Measurements from ENCODE around the gene TSPAN4. TPM values are rescaled to one million over a fixed set of nuclear protein-coding genes. Genes with fewer than 3 reads are reported as not detected.

The TSPAN4 gene
- total and polyA plus RNA-seq, 2 of the 13 experiments (the other 11 are each of a cell fraction or from before 2014, with no cell fraction given) = 31.7 to 68.3 TPM

DNA sequence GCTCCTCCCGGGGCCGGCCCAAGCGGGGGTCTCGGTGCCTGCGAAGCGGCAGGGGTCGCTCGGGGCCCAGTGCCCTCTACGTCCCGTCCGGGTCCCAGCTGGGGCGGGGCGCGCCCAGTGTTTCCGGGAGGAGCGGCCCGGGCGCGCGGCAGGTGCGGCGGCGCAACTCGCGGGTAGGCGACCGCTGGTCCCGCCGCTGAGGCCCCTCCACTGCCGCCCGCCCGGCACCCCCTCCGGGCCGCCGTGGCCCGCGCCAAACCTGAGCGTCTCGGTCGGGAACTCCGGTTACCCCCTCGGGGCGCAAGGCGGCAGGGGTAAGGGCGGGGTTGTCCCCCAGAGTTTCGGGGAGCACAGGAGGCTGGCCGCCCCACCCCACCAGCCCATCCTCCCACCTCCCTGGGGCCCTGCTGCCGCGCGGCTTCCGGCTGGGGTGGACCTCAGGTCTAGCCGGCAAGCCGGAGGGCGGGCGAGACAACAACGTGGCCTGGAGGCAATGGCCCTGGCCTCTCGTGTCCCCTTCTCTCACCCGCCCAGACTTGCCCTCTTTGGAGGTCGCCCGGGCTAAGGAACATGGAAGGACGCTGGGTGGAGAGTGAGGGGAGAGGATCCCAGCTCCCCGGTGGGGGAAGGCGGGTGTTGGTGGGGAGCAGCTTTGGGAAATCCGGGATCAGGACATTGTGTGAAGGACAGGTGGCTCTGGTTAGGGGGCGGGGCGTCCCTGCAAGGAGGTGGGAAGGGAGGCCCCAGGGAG, 15.3 kb upstream of the TSPAN4 start (continued):
- no peak for TF ChIP-seq KDM4B (CRISPR knock-in tag; IDR thresholded peaks at IDR 0.05)
- TF ChIP-seq MXI1 (IDR thresholded peaks at IDR 0.05; ENCODE audit: borderline replicate concordance, low read depth, low read length) = peak; percentile 57; the same call in 1 of the 3 replicates
- TF ChIP-seq CHCHD3 (CRISPR knock-in tag; IDR thresholded peaks at IDR 0.05) = no peak
- TF ChIP-seq, protein P1, sequence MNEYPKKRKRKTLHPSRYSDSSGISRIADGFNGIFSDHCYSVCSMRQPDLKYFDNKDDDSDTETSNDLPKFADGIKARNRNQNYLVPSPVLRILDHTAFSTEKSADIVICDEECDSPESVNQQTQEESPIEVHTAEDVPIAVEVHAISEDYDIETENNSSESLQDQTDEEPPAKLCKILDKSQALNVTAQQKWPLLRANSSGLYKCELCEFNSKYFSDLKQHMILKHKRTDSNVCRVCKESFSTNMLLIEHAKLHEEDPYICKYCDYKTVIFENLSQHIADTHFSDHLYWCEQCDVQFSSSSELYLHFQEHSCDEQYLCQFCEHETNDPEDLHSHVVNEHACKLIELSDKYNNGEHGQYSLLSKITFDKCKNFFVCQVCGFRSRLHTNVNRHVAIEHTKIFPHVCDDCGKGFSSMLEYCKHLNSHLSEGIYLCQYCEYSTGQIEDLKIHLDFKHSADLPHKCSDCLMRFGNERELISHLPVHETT (CRISPR knock-in tag; conservative IDR thresholded peaks at IDR 0.05) = peak; percentile 54; the same call in 1 of the 2 replicates
- no peak for TF ChIP-seq TCF12 (IDR thresholded peaks at IDR 0.05)
- peak; percentile 80; the same call in 1 of the 2 replicates for TF ChIP-seq TCF12 (CRISPR knock-in tag; IDR thresholded peaks at IDR 0.05)
- TF ChIP-seq ZNF644 (CRISPR knock-in tag; IDR thresholded peaks at IDR 0.05; ENCODE audit: low read depth) = no peak
- no peak for TF ChIP-seq ZNF3 (CRISPR knock-in tag; IDR thresholded peaks at IDR 0.05)
- TF ChIP-seq FOXA3 (CRISPR knock-in tag; IDR thresholded peaks at IDR 0.05) = no peak
- TF ChIP-seq HOXD1 (CRISPR knock-in tag; IDR thresholded peaks at IDR 0.05) = 0 out of 2 replicates have a peak, but pooled peaks have one; percentile 9
- TF ChIP-seq ZNF33B (CRISPR knock-in tag; IDR thresholded peaks at IDR 0.05) = no peak
- TF ChIP-seq, protein P2, sequence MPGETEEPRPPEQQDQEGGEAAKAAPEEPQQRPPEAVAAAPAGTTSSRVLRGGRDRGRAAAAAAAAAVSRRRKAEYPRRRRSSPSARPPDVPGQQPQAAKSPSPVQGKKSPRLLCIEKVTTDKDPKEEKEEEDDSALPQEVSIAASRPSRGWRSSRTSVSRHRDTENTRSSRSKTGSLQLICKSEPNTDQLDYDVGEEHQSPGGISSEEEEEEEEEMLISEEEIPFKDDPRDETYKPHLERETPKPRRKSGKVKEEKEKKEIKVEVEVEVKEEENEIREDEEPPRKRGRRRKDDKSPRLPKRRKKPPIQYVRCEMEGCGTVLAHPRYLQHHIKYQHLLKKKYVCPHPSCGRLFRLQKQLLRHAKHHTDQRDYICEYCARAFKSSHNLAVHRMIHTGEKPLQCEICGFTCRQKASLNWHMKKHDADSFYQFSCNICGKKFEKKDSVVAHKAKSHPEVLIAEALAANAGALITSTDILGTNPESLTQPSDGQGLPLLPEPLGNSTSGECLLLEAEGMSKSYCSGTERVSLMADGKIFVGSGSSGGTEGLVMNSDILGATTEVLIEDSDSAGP (CRISPR knock-in tag; IDR thresholded peaks at IDR 0.05; ENCODE audit: borderline replicate concordance) = peak; percentile 71; the same call in 1 of the 2 replicates
- no peak for TF ChIP-seq SCMH1 (CRISPR knock-in tag; IDR thresholded peaks at IDR 0.05; ENCODE audit: borderline replicate concordance)
- TF ChIP-seq NKX3-1 (CRISPR knock-in tag; IDR thresholded peaks at IDR 0.05) = no peak
- peak; percentile 49 for TF ChIP-seq MED1 (CRISPR knock-in tag; IDR thresholded peaks at IDR 0.05)
- TF ChIP-seq, protein P3, sequence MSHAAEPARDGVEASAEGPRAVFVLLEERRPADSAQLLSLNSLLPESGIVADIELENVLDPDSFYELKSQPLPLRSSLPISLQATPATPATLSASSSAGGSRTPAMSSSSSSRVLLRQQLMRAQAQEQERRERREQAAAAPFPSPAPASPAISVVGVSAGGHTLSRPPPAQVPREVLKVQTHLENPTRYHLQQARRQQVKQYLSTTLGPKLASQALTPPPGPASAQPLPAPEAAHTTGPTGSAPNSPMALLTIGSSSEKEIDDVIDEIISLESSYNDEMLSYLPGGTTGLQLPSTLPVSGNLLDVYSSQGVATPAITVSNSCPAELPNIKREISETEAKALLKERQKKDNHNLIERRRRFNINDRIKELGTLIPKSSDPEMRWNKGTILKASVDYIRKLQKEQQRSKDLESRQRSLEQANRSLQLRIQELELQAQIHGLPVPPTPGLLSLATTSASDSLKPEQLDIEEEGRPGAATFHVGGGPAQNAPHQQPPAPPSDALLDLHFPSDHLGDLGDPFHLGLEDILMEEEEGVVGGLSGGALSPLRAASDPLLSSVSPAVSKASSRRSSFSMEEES (CRISPR knock-in tag; IDR thresholded peaks at IDR 0.05) = 0 out of 2 replicates have a peak, but pooled peaks have one; percentile 26
- TF ChIP-seq, protein P4, sequence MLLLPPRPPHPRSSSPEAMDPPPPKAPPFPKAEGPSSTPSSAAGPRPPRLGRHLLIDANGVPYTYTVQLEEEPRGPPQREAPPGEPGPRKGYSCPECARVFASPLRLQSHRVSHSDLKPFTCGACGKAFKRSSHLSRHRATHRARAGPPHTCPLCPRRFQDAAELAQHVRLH (CRISPR knock-in tag; IDR thresholded peaks at IDR 0.05; ENCODE audit: borderline replicate concordance, low read depth) = peak; percentile 44; the same call in 1 of the 2 replicates
